Memory B cell (primary cell): ENCODE data around the gene CORO1C.

ENCODE experiments used
- ATAC-seq: fragments of 150-1000 bp; cut with Tn5 transposase; 2 replicates; pipeline ENCODE4 v1.10.0; 2021; ENCODE audit warnings: low read depth, mild to moderate bottlenecking, moderate library complexity
- DNase-seq, 2 donors: peaks; one replicate each; pipeline ENCODE4 v3.0.0; 2022; ENCODE audit warnings: low spot score in 2 of 2
- H3K27ac Mint-ChIP-seq: one replicate; pipeline ENCODE4 v1.8.0; 2022; ENCODE audit warnings: mild to moderate bottlenecking, moderate library complexity, mixed read lengths
- H3K27me3 Mint-ChIP-seq: one replicate; pipeline ENCODE4 v1.8.0; 2022; ENCODE audit warnings: mixed read lengths
- H3K36me3 Mint-ChIP-seq: one replicate; pipeline ENCODE4 v1.8.0; 2022; ENCODE audit warnings: mild to moderate bottlenecking, mixed read lengths
- H3K4me1 Mint-ChIP-seq: one replicate; pipeline ENCODE4 v1.8.0; 2022; ENCODE audit warnings: mixed read lengths
- H3K4me3 Mint-ChIP-seq: one replicate; pipeline ENCODE4 v1.8.0; 2022; ENCODE audit warnings: mild to moderate bottlenecking, moderate library complexity, mixed read lengths
- H3K9me3 Mint-ChIP-seq: one replicate; pipeline ENCODE4 v1.8.0; 2022; ENCODE audit warnings: mixed read lengths

Gene CORO1C

DNA sequence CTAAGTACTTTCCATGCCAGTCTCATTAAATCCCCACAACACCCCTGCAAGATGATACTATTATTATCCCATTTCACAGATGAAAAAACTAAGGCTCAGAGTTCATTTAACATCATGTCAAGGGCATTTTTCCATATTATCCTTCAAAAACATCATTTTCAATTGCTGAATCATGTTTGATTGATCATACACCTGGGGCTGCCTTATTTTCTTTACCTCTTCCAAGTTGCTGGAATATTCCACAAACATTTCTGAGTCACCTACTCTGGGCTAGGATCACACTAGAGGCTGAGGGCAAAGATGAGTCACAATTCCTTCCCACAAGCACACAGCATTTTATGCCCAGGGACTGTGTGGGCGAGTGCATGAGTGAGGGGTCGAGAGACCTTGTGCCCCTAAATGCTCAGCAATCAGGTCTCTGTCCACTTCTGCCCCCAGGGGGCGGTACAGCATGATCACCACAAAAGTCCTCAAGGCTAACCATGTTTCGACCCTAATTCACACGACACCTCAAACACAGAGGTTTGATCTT lies 119.4 kb downstream of the CORO1C start:
- peaks cover 30% of the 10 kb centered on the region for H3K4me1 Mint-ChIP-seq
- ATAC-seq: peak; percentile 59

DNA sequence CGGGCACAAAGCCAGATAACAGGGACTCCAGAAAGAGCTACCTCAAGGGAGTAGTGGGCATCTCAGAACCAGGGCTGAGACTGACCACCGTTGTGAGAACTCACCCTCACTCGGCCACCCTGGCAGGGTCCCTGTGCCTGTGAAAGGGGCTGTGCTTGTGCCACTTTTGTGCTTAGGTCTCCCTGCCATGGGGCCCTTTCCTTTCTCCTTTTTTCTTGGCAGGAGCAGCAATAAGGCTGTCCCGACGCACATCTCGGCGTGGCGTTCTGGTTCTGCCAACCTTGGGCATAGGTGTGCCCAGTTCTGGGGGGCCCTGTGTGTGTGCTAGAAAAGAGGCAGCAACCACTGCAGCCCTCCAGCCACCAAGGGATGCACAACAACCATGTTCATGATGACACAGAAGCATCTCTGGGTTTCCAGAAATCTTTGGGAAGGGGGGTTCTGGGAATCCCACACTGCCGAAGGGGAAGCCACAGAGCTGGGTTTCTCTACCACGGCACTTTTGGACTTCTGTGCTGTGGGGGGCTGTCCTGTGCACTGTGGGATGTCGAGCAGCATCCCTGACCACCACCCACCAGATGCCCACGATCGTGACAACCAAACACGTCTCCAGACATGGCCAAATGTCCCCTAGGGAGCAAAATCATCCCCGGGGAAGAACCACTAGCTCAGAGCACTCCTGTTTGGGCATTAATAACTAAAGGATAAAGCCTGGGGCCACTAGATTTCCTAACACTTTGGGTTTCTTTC lies 120.3 kb downstream of the CORO1C start:
- no peak overlapping the region for H3K27ac Mint-ChIP-seq

More for the DNA sequence above, 119.4 kb downstream of the CORO1C start:
- peaks cover 5% of the 10 kb centered on the region for H3K36me3 Mint-ChIP-seq
- H3K9me3 Mint-ChIP-seq: peaks cover 4% of the 10 kb centered on the region
- no peak overlapping the region for H3K27ac Mint-ChIP-seq
- H3K27me3 Mint-ChIP-seq: peaks cover 2% of the 10 kb centered on the region
- DNase-seq: peak; percentile 47 to 52
- no peak overlapping the region for H3K4me3 Mint-ChIP-seq

DNA sequence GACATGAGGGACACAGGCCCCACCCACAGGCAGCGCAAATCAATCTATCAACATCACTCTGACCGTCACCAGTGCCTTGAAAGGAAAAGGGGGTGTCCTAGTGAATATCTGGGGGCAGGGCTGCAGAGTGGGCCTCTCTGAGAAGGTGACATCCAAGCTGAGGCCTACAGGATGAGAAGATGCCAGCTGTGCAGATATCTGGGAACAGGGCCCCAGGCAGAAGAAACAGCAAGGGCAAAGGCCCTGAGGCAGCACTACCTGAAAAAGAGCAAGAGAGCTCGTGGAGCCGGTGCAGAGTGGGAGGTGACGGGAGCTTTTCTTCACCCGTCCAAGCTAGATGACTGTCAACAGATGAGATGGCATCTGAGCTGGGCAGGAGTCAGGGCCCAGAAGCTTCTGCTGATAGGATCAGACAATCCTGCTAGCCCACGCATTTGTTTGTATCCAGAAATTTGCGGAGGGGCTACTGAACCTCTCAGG lies 120.9 kb downstream of the CORO1C start:
- no peak overlapping the region for H3K4me3 Mint-ChIP-seq
- H3K36me3 Mint-ChIP-seq: no peaks in the 10 kb centered on the region
- H3K27ac Mint-ChIP-seq: no peak overlapping the region
- ATAC-seq: no peak
- DNase-seq: no peak
- H3K9me3 Mint-ChIP-seq: no peaks in the 10 kb centered on the region
- H3K27me3 Mint-ChIP-seq: peaks cover 2% of the 10 kb centered on the region
- peaks cover 28% of the 10 kb centered on the region for H3K4me1 Mint-ChIP-seq

More for the DNA sequence above, 120.3 kb downstream of the CORO1C start:
- DNase-seq: no peak
- no peak for ATAC-seq
- H3K27me3 Mint-ChIP-seq: peaks cover 2% of the 10 kb centered on the region
- no peaks in the 10 kb centered on the region for H3K9me3 Mint-ChIP-seq
- H3K36me3 Mint-ChIP-seq: no peaks in the 10 kb centered on the region
- no peak overlapping the region for H3K4me3 Mint-ChIP-seq
- peaks cover 22% of the 10 kb centered on the region for H3K4me1 Mint-ChIP-seq

DNA sequence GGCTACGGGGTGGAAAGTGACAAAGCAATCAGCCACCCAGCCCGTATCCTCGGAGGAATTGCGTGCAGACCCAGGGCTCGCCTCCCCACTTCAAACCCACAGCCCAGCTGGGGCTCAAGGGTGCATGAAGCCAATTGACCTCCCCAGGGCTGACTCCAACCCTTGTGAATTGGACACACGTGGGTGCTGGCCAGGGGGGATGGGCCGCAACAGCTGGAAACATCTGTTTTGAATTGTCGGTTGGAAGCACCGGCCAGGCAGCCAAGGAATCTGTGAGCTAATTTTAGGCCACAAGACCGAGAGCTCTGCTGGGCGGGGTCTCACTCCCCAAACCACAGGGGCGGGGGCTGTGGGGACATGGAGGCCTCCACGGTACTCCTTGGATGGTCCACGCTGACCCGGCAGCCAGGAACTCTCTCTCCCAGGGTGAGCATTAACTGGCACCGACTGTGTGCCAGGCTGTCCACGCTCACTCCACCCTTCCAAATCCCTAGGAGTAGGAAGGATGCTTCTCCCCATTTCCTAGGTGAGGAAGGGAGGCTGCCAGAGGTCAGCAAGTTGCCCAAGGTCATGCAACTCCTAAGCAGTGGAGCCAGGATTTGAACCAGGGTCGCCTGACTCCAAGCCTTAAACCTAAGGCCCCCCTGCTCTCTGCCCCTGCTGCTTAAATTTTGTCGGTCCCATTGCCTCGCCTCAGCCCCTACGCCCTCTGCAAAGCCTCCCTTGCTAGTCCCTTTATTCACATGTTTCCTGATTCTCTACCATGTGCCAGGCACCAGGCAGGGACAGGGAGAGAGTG lies 121.6 kb downstream of the CORO1C start:
- Mint-ChIP-seq H3K36me3 (no peaks in the 10 kb centered on the region), H3K9me3 (no peaks in the 10 kb centered on the region), H3K27ac (no peak overlapping the region), H3K27me3 (peaks cover 2% of the 10 kb centered on the region), H3K4me1 (peaks cover 30% of the 10 kb centered on the region), H3K4me3 (no peak overlapping the region)
- ATAC-seq (no peak), DNase-seq (no peak)

DNA sequence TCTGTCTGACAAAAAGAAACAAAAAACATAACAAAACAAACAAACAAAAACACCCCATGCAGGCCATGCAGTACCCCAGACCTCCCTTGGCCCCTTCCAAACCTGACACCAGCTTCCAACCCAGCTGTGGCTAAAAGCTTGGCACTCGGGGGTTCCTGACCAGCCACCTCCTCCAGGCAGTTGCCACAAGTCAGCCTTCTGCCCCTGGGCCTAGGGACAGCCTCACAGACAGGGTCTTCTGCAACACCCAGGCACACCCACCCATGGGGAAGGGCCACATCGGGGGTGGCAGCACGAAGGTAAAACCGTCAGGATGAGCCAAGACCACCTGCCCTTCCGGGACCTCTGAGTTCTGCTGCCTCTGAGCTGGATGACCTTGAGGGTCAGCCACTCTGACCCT lies 122.7 kb downstream of the CORO1C start:
- Mint-ChIP-seq H3K9me3 (no peaks in the 10 kb centered on the region), H3K36me3 (no peaks in the 10 kb centered on the region), H3K27me3 (peaks cover 3% of the 10 kb centered on the region), H3K4me1 (peaks cover 27% of the 10 kb centered on the region), H3K4me3 (no peak overlapping the region), H3K27ac (no peak overlapping the region)
- ATAC-seq: no peak
- no peak for DNase-seq

DNA sequence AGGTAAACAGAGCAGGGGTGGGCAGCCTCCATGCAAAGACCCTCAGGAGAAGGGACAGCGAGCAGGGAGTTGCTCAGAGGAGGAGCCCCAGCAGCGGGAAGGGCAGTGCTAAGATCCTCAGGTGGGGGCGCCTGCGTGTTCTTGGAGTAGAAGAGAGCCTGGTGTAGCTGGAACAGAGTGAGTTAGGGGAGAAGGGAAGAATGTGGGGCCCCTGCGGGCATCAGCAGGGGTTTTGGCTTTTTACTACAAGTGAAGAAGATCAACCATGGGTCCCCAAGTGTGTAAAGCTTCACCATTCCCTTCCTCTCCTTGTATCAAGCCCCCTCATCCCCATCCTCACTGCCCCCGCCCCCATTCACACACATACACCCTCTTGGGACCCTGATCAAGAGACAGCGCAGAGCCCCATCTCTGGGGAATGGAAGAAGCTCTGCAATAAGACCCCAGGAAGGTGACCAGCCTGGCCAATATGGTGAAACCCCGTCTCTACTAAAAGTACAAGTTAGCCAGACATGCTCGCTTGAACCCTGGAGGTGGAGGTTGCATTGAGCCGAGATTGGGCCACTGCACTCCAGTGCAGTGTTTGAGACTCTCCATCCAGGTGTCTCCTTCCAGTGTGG lies 123.2 kb downstream of the CORO1C start:
- peaks cover 3% of the 10 kb centered on the region for H3K27me3 Mint-ChIP-seq
- H3K27ac Mint-ChIP-seq: no peak overlapping the region
- ATAC-seq (no peak), DNase-seq (no peak)
- H3K9me3 Mint-ChIP-seq: no peaks in the 10 kb centered on the region
- peaks cover 22% of the 10 kb centered on the region for H3K4me1 Mint-ChIP-seq
- no peak overlapping the region for H3K4me3 Mint-ChIP-seq
- H3K36me3 Mint-ChIP-seq: no peaks in the 10 kb centered on the region

DNA sequence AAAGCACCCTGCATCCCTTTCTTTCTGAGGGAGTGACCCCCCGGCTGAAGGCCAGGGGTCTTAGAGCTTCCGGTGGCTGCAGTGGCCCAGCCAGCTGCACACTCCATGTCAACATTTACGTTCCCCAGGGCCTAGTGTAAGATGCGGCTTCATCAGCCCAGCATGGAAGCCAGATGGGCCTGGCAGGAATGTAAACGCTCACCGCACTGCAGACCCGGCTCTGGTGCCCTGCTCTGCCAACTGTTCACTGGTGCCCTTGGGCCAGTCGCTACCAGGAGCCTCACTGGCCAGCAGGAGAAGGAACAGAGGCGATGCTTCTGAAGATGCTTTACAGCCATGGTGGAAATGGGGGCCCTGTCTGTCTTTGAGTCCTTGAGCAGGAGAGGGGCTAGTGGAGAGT lies 124.8 kb downstream of the CORO1C start:
- Mint-ChIP-seq H3K27me3 (peaks cover 3% of the 10 kb centered on the region), H3K4me1 (peaks cover 12% of the 10 kb centered on the region), H3K27ac (no peak overlapping the region), H3K9me3 (no peaks in the 10 kb centered on the region), H3K36me3 (no peaks in the 10 kb centered on the region), H3K4me3 (no peak overlapping the region)
- ATAC-seq (no peak), DNase-seq (no peak)

DNA sequence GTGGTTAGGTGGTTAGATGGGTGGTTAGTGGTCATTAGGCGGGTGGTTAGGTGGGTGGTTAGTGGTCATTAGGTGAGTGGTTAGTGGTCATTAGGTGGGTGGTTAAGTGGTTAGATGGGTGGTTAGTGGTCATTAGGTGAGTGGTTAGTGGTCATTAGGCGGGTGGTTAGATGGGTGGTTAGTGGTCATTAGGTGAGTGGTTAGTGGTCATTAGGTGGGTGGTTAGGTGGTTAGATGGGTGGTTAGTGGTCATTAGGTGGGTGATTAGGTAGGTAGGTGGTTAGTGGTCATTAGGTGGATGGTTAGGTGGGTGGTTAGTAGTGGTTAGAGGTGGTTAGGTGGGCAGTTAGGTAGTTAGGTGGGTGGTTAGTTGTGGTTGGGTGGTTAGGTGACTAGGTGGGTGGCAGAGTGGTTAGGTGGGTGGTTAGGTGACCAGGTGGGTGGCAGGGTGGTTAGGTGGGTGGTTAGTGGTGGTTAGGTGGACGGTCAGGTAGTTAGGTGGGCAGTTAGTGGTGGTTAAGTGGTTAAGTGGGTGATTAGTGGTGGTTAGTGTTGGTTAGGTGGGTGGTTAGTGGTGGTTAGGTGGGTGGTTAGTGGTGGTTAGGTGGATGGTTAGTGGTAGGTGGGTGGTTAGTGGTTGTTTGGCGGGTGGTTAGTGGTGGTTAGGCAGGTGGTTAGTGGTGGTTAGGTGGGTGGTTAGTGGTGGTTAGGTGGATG lies 125.5 kb downstream of the CORO1C start:
- Mint-ChIP-seq H3K27ac (peak overlapping the region; percentile 68), H3K36me3 (no peaks in the 10 kb centered on the region), H3K9me3 (no peaks in the 10 kb centered on the region), H3K27me3 (peaks cover 3% of the 10 kb centered on the region), H3K4me1 (peaks cover 11% of the 10 kb centered on the region), H3K4me3 (no peak overlapping the region)
- ATAC-seq (no peak), DNase-seq (no peak)

DNA sequence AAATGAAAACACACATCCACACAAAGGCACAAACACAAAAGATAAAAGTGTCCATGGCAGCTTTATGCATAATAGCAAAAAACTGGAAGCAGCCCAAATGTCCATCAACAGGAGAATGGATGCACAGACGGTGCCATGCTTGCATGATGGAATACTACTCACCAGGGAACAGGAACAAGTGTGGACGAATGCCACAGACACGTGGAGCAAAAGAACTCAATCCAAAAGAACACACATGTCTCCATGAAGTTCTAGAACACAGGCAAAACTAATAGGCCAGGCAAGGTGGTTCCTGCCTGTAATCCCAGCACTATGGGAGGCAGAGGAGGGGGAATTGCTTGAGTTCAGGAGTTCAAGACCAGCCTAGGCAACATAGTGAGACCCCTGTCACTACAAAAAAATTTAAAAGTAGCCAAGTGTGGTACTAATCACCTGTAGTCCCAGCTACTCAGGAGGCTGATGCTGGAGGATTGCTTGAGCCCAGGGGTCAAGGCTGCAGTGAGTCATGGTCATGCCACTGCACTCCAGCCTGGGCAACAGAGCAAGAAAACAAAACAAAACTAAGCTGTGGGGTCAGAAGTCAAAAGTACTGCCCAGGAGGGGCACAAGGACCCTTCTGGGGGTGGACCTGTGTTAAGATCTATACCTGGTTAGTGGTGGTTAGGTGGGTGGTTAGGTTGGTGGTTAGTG lies 126.2 kb downstream of the CORO1C start:
- Mint-ChIP-seq H3K27ac (peak overlapping the region; percentile 68), H3K4me3 (no peak overlapping the region), H3K4me1 (peaks cover 11% of the 10 kb centered on the region), H3K9me3 (no peaks in the 10 kb centered on the region), H3K27me3 (peaks cover 3% of the 10 kb centered on the region), H3K36me3 (no peaks in the 10 kb centered on the region)
- DNase-seq: no peak
- ATAC-seq: no peak

DNA sequence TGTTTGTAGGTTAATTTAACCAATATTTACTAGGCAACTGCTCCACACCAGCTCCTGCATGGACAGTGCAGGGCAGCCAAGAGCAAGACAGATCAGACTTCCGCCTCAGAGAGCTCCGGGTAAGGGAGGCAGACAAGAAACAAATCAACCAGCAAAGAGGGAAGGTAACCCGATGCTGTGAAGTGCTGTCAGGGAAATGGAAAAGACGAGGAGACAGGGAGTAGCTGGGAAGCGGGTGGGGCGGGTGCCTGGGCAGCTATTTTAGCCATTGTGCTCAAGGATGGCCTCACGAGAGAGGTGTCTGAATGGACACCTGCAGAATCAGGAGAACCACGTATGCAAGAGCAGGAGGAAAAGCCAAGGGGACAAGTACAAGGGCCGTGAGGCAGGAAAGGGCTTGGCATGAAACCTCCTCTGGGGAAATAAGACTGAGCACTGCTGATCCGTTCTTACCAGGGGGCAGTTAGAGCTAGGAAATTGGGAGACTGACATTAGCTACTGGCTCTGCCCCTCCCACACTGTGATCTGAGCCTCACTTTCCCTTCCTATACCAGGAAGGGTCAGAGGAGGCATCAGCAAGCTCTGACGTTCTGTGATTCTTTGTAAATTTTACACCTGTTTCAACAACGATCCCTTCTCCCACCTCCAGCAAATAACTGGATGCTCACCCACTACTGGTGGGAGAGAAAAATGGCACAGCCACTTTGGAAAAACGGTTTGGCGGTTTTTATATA lies 126.9 kb downstream of the CORO1C start:
- ATAC-seq (no peak), DNase-seq (no peak)
- H3K9me3 Mint-ChIP-seq: no peaks in the 10 kb centered on the region

DNA sequence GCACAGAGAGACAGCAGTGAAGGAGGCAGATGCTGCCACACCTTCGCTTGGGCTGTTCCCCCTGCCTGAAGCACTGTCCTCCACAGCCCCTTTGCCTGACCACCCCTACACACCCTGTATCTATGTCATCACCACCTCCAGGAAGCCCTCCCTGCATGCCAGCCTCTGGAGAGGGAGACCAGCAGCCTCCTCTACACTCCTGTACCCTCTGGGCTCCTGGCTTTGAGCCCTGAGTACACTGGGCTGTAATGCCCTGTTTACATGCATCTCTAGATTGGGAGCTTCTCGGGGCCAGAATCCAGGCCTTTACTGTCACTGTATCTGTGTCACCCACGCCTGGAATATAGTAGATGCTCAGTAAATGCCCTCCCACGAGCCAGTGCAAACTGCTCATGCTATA lies 127.6 kb downstream of the CORO1C start:
- H3K36me3 Mint-ChIP-seq: no peaks in the 10 kb centered on the region
- no peak overlapping the region for H3K27ac Mint-ChIP-seq
- peaks cover 2% of the 10 kb centered on the region for H3K27me3 Mint-ChIP-seq
- DNase-seq (no peak), ATAC-seq (no peak)
- H3K4me3 Mint-ChIP-seq: no peak overlapping the region
- H3K4me1 Mint-ChIP-seq: peaks cover 11% of the 10 kb centered on the region
- no peaks in the 10 kb centered on the region for H3K9me3 Mint-ChIP-seq

More for the DNA sequence above, 126.9 kb downstream of the CORO1C start:
- Mint-ChIP-seq H3K4me1 (peaks cover 11% of the 10 kb centered on the region), H3K4me3 (no peak overlapping the region), H3K27me3 (peaks cover 2% of the 10 kb centered on the region), H3K27ac (no peak overlapping the region), H3K36me3 (no peaks in the 10 kb centered on the region)

DNA sequence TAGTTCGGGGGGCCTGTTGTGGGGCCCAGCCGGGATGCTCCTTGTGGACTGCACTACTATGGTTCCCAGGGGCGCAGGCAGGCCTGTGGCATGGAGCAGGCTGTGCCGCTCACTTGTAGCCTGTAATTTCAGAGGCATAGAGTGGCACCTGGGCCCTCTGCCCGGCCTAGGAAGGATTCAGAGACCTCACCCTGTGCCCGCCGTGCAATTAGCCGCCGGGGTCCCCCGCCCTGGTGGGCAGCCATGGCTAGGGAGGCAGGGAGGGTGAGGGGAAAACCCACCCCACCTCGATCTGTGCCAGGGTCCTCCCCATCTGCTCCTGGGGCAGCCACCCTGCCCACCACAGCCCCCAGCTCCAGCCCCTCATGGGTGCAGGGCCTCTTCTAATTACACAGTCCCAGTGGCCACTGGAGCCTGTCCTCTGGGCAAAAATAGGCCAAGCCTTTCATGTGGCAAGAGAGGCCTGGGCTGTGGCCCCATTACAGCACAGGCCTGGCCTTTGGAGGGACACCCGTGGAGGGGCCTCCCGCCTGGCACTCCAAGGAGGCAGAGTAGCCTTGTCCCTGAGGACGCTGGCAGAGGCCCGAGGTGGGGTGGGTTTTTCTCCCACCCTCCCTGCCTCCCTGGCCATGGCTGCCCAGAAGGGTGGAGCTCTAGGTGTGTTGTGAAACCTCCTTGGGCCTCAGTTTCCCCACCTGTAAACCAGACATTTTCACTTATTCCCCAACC lies 128.2 kb downstream of the CORO1C start:
- Mint-ChIP-seq H3K4me3 (no peak overlapping the region), H3K9me3 (no peaks in the 10 kb centered on the region), H3K4me1 (peaks cover 11% of the 10 kb centered on the region), H3K27me3 (peaks cover 2% of the 10 kb centered on the region), H3K36me3 (no peaks in the 10 kb centered on the region), H3K27ac (no peak overlapping the region)
- DNase-seq (no peak), ATAC-seq (no peak)
